GM23248 (cell line): Measurements from ENCODE around the gene TLE1.

ENCODE experiments used
- EZH2 ChIP-seq: fragments of 200-600 bp; sonication (generic); IDR thresholded peaks from 2 replicates; pipeline ENCODE4 v1.6.1; 2018; ENCODE audit warnings: antibody characterized with exemption, mild to moderate bottlenecking; ENCODE audit not compliant: insufficient read depth, poor library complexity, severe bottlenecking
- EZH2phosphoT487 ChIP-seq: fragments of 200-600 bp; sonication (generic); IDR thresholded peaks from 2 replicates; pipeline ENCODE4 v1.6.1; 2018; ENCODE audit warnings: antibody characterized with exemption, moderate library complexity, mild to moderate bottlenecking, low read depth; ENCODE audit not compliant: insufficient read depth

DNA sequence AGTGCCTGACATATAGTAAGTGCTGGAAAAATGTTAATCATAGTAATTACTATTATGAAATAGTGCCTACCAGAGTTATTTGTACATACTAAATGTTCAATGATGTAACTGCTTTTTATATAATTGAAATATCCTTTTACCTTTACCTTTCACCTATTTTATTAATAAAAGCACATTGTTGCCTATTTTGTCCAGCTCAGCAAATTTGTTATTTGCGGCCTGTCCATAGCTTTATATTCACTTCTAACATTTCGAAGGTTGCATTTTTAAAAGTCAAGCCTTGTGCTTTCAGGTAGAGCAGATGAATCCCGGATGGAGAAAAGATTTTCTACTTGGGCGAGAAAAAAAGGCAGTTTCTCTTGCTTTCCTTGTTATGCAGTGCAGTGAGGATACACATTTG is 119.3 kb downstream of the TLE1 start:
- TF ChIP-seq EZH2, result no peak
- TF ChIP-seq EZH2phosphoT487, result no peak
